GM19023 (cell line): ENCODE measurements around the gene HECA.
A peak's percentile ranks its signal among the peaks of the same experiment; 100 is the strongest.

Experiments used
- ATAC-seq: cut with Tn5 transposase; IDR thresholded peaks from one replicate; pipeline ENCODE4 v1.9.1; 2021; ENCODE audit warnings: mild to moderate bottlenecking, moderate library complexity; ENCODE audit not compliant: unreplicated experiment

The HECA gene

DNA sequence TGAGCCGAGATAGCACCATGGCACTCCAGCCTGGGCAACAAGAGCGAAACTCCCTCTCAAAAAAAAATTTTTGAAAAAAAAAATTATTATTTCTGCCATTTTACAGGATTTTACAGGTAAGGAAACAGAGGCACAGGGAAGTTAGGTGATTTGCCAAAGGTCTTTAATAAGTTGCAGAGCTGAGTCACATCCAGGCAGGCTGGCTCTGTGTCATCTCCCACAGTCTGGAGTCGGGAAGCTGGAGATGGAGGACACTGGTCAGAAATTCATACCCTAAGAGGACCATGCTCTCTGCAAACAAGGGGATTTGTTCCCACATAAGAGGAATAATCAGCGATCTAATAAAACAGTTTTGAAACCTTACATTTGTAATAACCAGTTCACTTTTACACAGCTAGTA, 24.1 kb downstream of the HECA start:
- no peak for ATAC-seq

GRCh38 chr6:139161169-139161568, 26.3 kb downstream of the HECA start:
- peak; percentile 14 for ATAC-seq

GRCh38 chr6:139161817-139162284, 27.0 kb downstream of the HECA start:
- ATAC-seq = peak; percentile 98

GRCh38 chr6:139164001-139164400, 29.1 kb downstream of the HECA start:
- ATAC-seq = no peak

- ATAC-seq = no peak
Measured at GRCh38 chr6:139165324-139165723, 30.4 kb downstream of the HECA start.

DNA sequence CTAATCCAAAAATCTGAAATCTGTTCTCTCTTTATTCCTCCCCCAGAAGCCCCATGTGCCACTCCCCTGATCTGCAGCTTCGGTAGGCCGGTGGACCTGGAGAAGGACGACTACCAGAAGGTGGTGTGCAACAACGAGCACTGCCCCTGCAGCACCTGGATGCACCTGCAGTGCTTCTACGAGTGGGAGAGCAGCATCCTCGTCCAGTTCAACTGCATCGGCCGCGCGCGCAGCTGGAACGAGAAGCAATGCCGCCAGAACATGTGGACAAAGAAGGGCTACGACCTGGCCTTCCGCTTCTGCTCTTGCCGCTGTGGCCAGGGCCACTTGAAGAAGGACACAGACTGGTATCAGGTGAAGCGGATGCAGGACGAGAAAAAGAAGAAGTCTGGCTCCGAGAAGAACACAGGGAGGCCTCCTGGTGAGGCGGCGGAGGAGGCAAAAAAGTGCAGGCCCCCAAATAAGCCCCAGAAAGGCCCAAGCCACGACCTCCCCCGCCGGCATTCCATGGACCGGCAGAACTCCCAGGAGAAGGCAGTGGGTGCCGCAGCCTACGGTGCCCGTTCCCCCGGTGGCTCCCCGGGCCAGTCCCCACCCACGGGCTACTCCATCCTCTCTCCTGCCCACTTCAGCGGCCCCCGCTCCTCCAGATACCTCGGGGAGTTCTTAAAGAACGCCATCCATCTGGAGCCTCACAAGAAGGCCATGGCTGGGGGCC, 31.5 kb downstream of the HECA start:
- no peak for ATAC-seq

DNA sequence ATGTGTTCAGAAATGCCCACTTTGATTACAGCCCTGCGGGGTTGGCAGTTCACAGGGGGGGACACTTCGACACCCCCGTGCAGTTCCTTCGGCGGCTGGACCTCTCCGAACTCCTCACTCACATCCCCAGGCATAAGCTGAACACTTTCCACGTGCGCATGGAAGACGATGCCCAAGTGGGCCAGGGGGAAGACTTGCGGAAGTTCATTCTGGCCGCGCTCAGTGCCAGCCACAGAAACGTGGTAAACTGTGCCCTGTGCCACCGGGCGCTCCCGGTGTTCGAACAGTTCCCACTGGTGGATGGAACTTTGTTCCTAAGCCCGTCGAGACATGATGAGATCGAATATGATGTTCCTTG, 32.1 kb downstream of the HECA start:
- no peak for ATAC-seq

- no peak for ATAC-seq
Measured at GRCh38 chr6:139172151-139172550, 37.3 kb downstream of the HECA start.

GRCh38 chr6:139172567-139172966, 37.7 kb downstream of the HECA start:
- no peak for ATAC-seq

- no peak for ATAC-seq
Measured at GRCh38 chr6:139173172-139173571, 38.3 kb downstream of the HECA start.

GRCh38 chr6:139173822-139174221, 38.9 kb downstream of the HECA start:
- no peak for ATAC-seq

GRCh38 chr6:139174961-139175360, 40.1 kb downstream of the HECA start:
- no peak for ATAC-seq

GRCh38 chr6:139175389-139175948, 40.6 kb downstream of the HECA start:
- no peak for ATAC-seq

- ATAC-seq = no peak
Measured at GRCh38 chr6:139181236-139181635, 46.4 kb downstream of the HECA start.

DNA sequence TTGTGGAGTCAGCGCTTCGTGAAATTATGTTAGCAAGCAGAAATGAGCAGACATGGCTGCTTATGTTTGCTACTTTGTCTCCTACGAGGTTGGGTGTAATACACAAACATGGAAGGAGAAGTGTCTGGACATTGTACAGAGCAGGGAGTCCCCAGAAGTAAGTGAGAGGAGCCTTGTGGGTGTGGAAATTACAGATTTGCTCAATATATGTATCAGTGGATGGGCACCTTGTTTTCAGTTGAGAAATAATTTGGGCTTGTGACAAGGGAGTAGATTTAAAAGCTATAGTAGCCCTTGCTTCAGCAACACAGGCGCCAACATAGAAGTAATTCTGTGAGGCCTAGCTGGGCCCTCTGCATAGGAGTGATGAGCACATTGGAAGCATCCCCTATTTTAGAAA, 49.2 kb downstream of the HECA start:
- no peak for ATAC-seq

DNA sequence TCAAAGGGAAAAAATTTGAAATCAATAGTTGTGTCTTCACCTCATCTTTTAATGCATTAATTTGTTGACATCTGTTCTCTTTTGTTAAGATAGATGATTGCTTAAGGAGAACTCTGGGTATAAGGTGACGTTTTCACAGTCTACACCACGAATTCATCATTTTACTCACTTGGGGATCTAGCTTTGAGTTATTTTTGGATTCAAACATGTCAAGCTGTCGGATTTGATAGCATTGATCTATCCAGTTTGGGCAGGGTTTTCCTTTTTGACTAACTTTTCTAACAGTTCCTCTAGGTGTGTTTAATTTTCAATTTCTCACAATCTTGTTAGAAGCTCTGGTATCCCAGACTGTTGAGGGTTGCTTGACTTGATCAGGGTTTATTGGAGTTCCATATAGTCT, 49.6 kb downstream of the HECA start:
- no peak for ATAC-seq

DNA sequence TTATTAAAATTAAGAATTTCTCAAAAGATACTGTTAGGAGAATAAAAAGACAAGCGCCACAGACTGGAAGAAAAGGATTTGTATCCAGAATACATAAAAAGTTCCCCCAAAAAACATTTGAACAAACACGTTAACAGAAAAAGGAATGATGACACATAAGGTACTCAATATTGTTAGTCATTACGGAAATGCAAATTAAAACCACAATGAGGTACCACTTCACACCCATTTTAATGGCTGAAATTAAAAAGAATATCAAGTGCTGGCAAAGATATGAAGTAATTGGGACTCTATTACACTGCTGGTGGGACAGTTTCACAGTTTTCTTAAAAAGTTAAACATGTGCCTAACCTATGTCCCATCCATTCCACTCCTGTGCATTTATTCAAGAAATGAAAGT, 51.4 kb downstream of the HECA start:
- ATAC-seq = no peak

DNA sequence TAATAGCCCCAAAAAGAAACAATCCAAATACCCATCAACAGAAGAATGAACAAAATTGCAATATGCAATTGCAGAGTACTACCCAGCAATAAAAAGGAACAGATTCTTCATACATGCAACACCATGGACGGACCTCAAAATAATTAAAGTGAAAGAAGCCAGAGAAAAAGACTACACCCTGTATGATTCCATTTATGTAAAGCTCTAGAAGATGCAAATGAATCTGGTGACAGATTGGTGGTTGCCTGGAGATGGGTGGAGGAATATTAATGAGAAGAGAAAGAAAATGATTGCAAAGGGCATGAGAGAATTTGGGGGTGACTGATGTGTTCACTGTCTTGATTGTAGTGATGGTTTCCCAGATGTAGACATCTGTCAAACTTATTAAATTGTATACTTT, 51.8 kb downstream of the HECA start:
- ATAC-seq = no peak

DNA sequence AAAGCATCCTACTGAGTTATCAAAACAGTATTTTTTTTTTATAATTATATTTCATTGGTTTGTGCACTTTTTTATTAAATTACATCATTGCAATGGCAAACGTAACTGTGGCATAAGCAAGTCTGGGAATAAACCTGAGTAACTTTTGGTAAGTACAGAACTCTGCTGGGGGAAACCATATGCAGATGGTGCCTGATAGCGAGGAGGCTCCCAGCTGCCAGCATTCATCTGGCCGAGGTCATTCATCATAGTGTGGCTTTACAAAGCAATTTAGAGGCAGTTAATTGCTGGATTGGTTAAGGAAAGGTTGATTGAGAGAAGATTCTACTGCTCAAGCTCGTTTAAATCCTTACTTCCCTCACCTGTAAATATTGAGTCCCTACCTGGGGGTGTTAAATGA, 52.6 kb downstream of the HECA start:
- ATAC-seq = no peak

- ATAC-seq = no peak
Measured at GRCh38 chr6:139189665-139190064, 54.8 kb downstream of the HECA start.

DNA sequence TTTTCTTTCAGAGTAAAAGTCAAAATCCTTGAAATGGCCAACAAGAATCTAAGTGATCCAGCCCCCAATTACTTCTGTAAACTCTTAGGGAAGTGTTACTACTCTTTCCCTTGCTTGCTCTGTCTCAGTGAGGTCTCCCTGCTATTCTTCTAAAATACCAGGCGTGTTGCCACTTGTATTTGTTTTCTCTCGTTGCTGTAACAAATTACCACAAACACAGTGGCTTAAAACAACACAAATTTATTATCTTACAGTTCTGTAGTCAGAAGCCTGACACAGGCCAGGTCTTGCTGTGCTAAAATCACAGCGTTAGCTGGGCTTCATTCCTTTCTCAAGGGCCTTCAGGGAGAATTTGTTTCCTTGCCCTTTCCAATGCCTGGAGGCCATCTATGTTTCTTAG, 59.9 kb downstream of the HECA start:
- no peak for ATAC-seq

DNA sequence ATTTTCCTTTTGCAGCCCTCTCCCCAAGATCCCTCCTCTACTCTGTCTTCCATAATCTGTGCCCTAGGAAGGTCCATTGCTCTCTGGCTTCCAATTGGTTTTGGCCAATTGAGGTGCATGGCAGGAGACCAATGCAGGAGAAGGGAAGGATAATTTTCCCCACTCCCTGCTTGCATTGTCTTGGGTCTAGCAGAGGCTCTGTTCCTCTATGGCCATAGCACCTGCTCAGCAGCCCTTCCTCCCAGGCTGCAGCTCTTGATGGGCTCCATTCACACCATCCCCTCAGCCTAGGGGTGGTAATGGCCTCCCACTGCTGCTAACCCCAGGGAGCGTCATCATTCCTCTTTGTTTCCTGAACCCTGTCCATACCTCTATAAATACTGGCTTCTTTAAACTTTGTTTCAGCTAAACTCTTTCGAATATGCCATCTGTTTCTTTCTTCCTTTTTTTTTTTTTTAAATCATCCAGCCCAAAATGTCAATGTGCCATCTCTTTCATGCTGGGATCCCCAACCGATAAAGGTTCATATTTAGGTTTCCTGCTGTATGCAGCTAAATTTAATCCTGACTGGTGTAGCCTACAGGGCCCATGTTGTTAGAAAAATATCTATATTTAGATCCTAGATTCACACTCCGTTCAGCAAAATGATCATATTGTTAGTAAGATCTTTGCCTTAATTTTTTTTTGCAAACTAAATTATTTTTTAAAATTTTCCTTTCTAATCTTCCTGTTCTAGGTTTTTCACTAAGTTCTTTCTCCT, 63.8 kb downstream of the HECA start:
- no peak for ATAC-seq
